Measurements from ENCODE around the gene WNK1.
A peak's percentile ranks its signal among the peaks of the same experiment; 100 is the strongest.

WNK1 gene

DNA sequence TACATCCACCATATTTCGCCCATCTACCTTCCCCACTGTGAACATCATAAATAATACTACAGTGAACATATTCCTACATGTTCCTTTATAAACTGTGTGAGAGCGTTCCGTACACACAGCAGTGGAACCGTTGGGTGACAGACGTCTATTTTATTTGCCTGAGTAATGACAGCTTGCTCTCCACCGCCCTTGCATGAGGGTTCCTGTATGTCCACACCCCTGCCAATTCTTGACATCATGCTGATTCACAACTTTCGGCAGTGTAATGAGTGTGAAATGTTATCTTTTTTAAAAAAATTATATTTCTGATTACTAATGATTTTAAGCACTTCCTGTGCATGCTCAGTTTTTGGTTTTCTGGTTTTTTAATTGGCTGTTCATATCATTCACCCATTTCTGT lies 201.4 kb downstream of the WNK1 start:
- H3K27ac ChIP-seq: peak overlapping the region; percentile 81
- TF ChIP-seq CTCF (conservative IDR thresholded peaks at IDR 0.05): no peak

DNA sequence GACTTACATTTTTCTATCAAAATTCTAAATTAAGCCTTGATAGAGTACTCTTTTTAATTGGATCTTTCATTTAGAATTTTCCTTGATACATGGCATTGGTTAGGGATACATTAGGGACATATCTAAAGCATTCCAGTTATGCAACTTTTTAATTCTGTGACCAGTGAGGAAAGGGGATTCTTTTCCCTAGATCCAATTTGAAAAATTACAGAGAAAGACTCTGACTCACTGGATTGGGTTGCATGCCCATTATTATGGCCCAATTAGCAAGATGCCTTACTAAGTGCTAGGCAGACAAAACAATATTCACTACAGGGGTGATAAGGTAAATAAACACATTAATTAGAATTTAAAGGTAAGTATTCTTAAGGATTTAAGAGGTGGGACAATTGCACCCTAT lies 202.4 kb downstream of the WNK1 start:
- no peak overlapping the region for H3K27ac ChIP-seq
- TF ChIP-seq CTCF (conservative IDR thresholded peaks at IDR 0.05): no peak

GRCh38 chr12:955939-956338 lies 203.6 kb downstream of the WNK1 start:
- H3K27ac ChIP-seq: no peak overlapping the region
- no peak for TF ChIP-seq CTCF (conservative IDR thresholded peaks at IDR 0.05)

DNA sequence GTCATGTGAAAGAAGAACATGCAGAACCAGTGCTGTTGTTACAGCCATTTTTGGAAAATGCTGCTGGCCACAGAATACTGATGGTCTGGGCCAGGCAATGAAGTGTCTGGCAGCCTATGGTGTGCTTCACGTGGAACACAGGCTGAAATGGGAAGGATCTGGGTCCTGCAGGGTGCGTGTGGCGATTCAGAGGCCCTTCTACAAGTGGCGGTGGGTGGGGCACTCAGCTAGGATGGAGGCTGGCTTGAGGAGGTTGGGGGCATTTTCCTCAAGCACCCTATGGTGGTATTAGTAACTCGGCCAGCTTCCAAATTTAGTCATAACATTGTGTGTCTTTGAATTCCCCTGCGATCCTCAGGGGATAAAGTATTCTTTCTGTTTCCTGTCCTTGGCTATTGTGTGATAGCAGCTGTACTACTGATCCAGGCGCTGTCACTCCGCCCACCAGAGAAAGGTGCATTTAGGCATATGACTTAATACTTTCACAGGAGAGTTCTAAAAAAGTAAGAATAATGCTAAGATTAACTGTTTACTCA lies 206.3 kb downstream of the WNK1 start:
- no peak overlapping the region for H3K27ac ChIP-seq
- TF ChIP-seq CTCF (conservative IDR thresholded peaks at IDR 0.05): no peak

All from VCaP (cell line).